SK-N-SH (cell line): Measurements from ENCODE around the gene SMCHD1. TPM values are rescaled to one million over a fixed set of nuclear protein-coding genes. Genes with fewer than 3 reads are reported as not detected.
"Not testable (repeated sequence)": the region's sequence is repeated elsewhere in the genome, so short reads cannot be mapped to it uniquely, and the experiment has no call there.

ENCODE experiments used
- CTCF ChIA-PET: fragments of 300-600, 350-600 bp; formaldehyde crosslinking; extraction: SDS; loops from one replicate; lab custom pipeline; 2021; lab: Yijun Ruan, JAX
- POLR2A ChIA-PET: fragments of 350-600 bp; sonication (Branson Sonifier 250); formaldehyde crosslinking; extraction: SDS; loops from one replicate; lab custom pipeline; 2020; ENCODE audit warnings: antibody characterized with exemption, inconsistent platforms; lab: Yijun Ruan, JAX
- DNase-seq: peaks from one replicate; pipeline ENCODE4 v3.0.0; 2012
- H2AFZ ChIP-seq: fragments of 200-600 bp; sonication (generic); 2 replicates; pipeline ENCODE4 v1.8.1; 2016; ENCODE audit warnings: antibody characterized with exemption, mild to moderate bottlenecking, low read depth
- H3F3A ChIP-seq: fragments of 200-600 bp; sonication (generic); replicated peaks from 2 replicates; pipeline ENCODE3; 2016; ENCODE audit warnings: antibody characterized with exemption, mild to moderate bottlenecking; ENCODE audit not compliant: insufficient read depth
- H3K27ac ChIP-seq, 2 experiments: fragments of 200-500 bp in 1 of 2; fragments of 200-600 bp in 1 of 2; sonication (Bioruptor generic) in 1 of 2; sonication (generic), shearing (Covaris generic) in 1 of 2; 2 replicates each; pipeline versions ENCODE4 v1.5.1 to v1.6.1; 2014 to 2016; ENCODE audit warnings: low read depth in 2 of 2, inconsistent platforms in 1 of 2, low read length in 1 of 2, mild to moderate bottlenecking in 1 of 2, mixed read lengths in 1 of 2
- H3K27me3 ChIP-seq: fragments of 200-600 bp; sonication (generic), shearing (Covaris generic); 2 replicates; pipeline ENCODE4 v1.6.1; 2016; ENCODE audit warnings: mixed run types; ENCODE audit not compliant: insufficient read depth
- H3K36me3 ChIP-seq, 2 experiments: fragments of 200-500 bp in 1 of 2; fragments of 200-600 bp in 1 of 2; sonication (Bioruptor generic) in 1 of 2; sonication (generic) in 1 of 2; replicated peaks in 1 of 2; 2 replicates each; pipeline versions ENCODE3 to v1.5.1; 2014 to 2016; ENCODE audit warnings: low read length in 1 of 2, mild to moderate bottlenecking in 1 of 2; ENCODE audit not compliant: insufficient read depth in 2 of 2, control insufficient read depth in 1 of 2
- H3K4me1 ChIP-seq, 2 experiments: fragments of 200-500 bp in 1 of 2; fragments of 200-600 bp in 1 of 2; sonication (Bioruptor generic) in 1 of 2; sonication (generic), shearing (Covaris generic) in 1 of 2; 2 replicates each; pipeline versions ENCODE4 v1.5.1 to v1.6.1; 2014 to 2016; ENCODE audit warnings: low read depth in 1 of 2, low read length in 1 of 2, mixed run types in 1 of 2; ENCODE audit not compliant: insufficient read depth in 2 of 2, control insufficient read depth in 1 of 2
- H3K4me2 ChIP-seq: fragments of 200-600 bp; sonication (generic), shearing (Covaris generic); 2 replicates; pipeline ENCODE4 v1.6.1; 2017; ENCODE audit warnings: mixed run types
- H3K4me3 ChIP-seq, 2 experiments: fragments of 200-500 bp in 1 of 2; fragments of 200-600 bp in 1 of 2; sonication (Bioruptor generic) in 1 of 2; sonication (generic), shearing (Covaris generic) in 1 of 2; 2 replicates each; pipeline versions ENCODE4 v1.5.1 to v1.8.1; 2014 to 2016; ENCODE audit warnings: low read depth in 2 of 2, inconsistent platforms in 1 of 2, low read length in 1 of 2, mild to moderate bottlenecking in 1 of 2, mixed read lengths in 1 of 2, moderate library complexity in 1 of 2
- H3K79me2 ChIP-seq: fragments of 200-600 bp; sonication (generic); 2 replicates; pipeline ENCODE4 v1.8.1; 2017; ENCODE audit warnings: mild to moderate bottlenecking; ENCODE audit not compliant: insufficient read depth
- H3K9ac ChIP-seq: fragments of 200-600 bp; sonication (generic); 2 replicates; pipeline ENCODE4 v1.6.1; 2017; ENCODE audit warnings: mixed run types
- H3K9me2 ChIP-seq: fragments of 200-600 bp; sonication (generic); 2 replicates; pipeline ENCODE4 v1.6.1; 2017; ENCODE audit warnings: mixed run types
- H3K9me3 ChIP-seq: fragments of 200-600 bp; sonication (generic); 2 replicates; pipeline ENCODE4 v1.6.1; 2017; ENCODE audit warnings: mixed run types, mild to moderate bottlenecking, moderate library complexity
- H4K20me1 ChIP-seq: fragments of 200-600 bp; sonication (generic); 2 replicates; pipeline ENCODE4 v1.6.1; 2017; ENCODE audit warnings: mild to moderate bottlenecking, mixed run types; ENCODE audit not compliant: insufficient read depth
- ELF1 ChIP-seq: IDR thresholded peaks from 2 replicates; pipeline ENCODE4 v1.4.0; 2012
- EZH2phosphoT487 ChIP-seq: fragments of 200-600 bp; sonication (generic); IDR thresholded peaks from 2 replicates; pipeline ENCODE4 v1.6.1; 2017; ENCODE audit warnings: low read depth, mixed run types, mild to moderate bottlenecking, antibody characterized with exemption, moderate library complexity, borderline replicate concordance
- FOSL2 ChIP-seq: IDR thresholded peaks from 2 replicates; pipeline ENCODE4 v1.4.0; 2012; ENCODE audit warnings: low read depth, mild to moderate bottlenecking, moderate library complexity, borderline replicate concordance
- FOXM1 ChIP-seq: IDR thresholded peaks from 2 replicates; pipeline ENCODE4 v1.4.0; 2012; ENCODE audit warnings: low read depth, mild to moderate bottlenecking
- MEF2A ChIP-seq: IDR thresholded peaks from 2 replicates; pipeline ENCODE4 v1.4.0; 2012; ENCODE audit warnings: low read depth, borderline replicate concordance
- MXI1 ChIP-seq: IDR thresholded peaks from 2 replicates; pipeline ENCODE4 v1.6.1; 2012; ENCODE audit warnings: mild to moderate bottlenecking, low read depth, low read length, improper control_type of control experiment
- NRF1 ChIP-seq: IDR thresholded peaks from 2 replicates; pipeline ENCODE4 v1.6.1; 2012; ENCODE audit warnings: low read depth, mild to moderate bottlenecking, low read length
- POLR2AphosphoS5 ChIP-seq: IDR thresholded peaks from 2 replicates; pipeline ENCODE4 v1.6.1; 2012; ENCODE audit warnings: low read depth, low read length
- RCOR1 ChIP-seq: fragments of 150-350 bp; IDR thresholded peaks from 2 replicates; pipeline ENCODE4 v1.6.1; 2017; ENCODE audit warnings: antibody characterized with exemption, low read length
- RFX5 ChIP-seq: IDR thresholded peaks from 2 replicates; pipeline ENCODE4 v1.6.1; 2012; ENCODE audit warnings: mild to moderate bottlenecking, improper control_type of control experiment, low read length
- TAF1 ChIP-seq: IDR thresholded peaks from 2 replicates; pipeline ENCODE4 v1.6.1; 2012; ENCODE audit warnings: low read depth, mild to moderate bottlenecking, low read length, moderate library complexity, borderline replicate concordance
- YY1 ChIP-seq: IDR thresholded peaks from 2 replicates; pipeline ENCODE4 v1.4.0; 2012; ENCODE audit warnings: low read depth, mild to moderate bottlenecking
- ZBTB33 ChIP-seq: IDR thresholded peaks from 2 replicates; pipeline ENCODE4 v1.4.0; 2012; ENCODE audit warnings: low read depth, borderline replicate concordance
- WGBS: methylation state at CpG from one replicate; pipeline ENCODE4 v1.1.6; 2017; ENCODE audit warnings: low lambda C conversion rate; 5-methylcytosine and 5-hydroxymethylcytosine counted together
- polyA plus RNA-seq, 3 experiments: library from polyadenylated mRNA; depleted of rRNA; stranded (reverse); fragments of >200 nt; gene quantifications; 2 replicates each; pipeline ENCODE4 v1.2.3, GENCODE V29; 2012

SMCHD1 gene
- polyA plus RNA-seq, 1 of the 3 experiments (the other 2 are of a cell fraction) = 8.9 TPM

DNA sequence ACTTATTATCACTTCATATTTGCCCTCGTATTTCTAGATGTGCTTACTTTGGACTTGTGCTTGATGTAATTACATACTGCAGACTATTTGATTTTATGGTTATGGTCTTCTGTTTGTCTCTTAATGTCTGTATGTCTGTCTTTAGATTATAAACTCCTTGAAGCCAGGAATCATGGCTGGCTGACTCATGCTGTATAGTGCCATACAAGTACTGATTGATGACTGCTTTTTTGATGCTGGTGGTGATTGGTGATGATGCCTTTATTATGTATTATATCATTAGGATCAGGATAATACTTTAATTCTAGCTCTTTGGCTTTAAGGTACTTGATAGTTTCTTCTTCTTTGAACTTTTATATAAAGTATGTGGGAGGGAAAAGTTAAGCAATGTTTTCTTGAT is 17.3 kb downstream of the SMCHD1 start (continued):
- TF ChIP-seq ZBTB33 = no peak
- no peak for TF ChIP-seq NRF1
- no peak for TF ChIP-seq MEF2A
- TF ChIP-seq RCOR1 = no peak
- TF ChIP-seq FOSL2 = no peak

DNA sequence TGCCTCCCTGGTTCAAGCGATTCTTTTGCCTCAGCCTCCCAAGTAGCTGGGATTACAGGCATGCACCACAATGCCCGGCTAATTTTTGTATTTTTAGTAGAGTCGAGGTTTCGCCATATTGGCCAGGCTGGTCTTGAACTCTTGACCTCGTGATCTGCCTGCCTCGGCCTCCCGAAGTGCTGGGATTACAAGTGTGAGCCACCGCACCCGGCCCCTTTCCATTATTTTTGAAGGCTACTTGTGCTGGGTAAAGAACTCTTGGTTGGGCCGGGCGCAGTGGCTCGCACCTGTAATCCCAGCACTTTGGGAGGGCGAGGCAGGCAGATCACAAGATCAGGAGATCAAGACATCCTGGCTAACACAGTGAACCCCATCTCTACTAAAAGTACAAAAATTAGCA is 23.4 kb downstream of the SMCHD1 start:
- H2AFZ ChIP-seq, H3F3A ChIP-seq, H3K4me2 ChIP-seq, H3K4me3 ChIP-seq, H3K4me1 ChIP-seq, DNase-seq, H3K9me2 ChIP-seq, H4K20me1 ChIP-seq, H3K27ac ChIP-seq, CTCF ChIA-PET, H3K9me3 ChIP-seq, POLR2A ChIA-PET, H3K9ac ChIP-seq, H3K27me3 ChIP-seq: not testable (repeated sequence)
- Histone ChIP-seq H3K36me3 (peaks cover 27 to 43% of the 10 kb centered on the region in 2 experiments), H3K79me2 (peaks cover 50% of the 10 kb centered on the region)
- WGBS = 95% methylated on average over 13 of the region's 13 CpGs

DNA sequence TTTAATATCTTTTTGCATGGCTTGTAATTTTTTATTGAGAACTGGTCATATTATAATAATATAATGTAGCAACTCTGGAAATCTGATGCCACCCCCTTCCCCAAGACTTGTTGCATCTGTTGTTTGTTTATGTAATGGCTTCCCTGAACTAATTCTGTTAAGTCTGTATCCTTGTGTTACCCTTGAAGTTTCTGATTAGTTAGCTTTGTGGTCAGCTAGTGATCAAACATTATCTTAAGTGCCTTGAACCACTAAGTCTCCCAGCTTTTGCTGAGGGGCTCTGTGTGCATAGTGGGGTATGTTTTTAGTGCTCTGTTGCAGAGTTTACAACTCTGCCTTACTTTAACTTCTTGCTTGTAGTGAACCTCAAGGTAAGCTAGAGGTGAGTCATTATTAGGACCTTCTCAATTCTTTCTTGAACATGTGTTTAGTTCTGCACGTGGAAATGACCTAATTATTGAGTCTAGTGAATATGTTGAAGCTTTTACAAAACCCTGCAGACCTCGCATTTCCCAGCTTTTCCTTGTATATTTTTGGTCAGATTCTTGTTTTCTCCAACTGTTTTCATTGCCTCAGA is 24.8 kb downstream of the SMCHD1 start:
- Histone ChIP-seq H3F3A (no peaks in the 10 kb centered on the region), H3K9me2 (no peaks in the 10 kb centered on the region), H3K9me3 (no peaks in the 10 kb centered on the region), H3K9ac (no peak overlapping the region), H3K27ac (no peak overlapping the region), H2AFZ (no peak overlapping the region), H3K79me2 (peaks cover 63% of the 10 kb centered on the region), H3K4me3 (no peak overlapping the region), H3K4me2 (no peak overlapping the region), H3K27me3 (no peaks in the 10 kb centered on the region), H3K36me3 (peaks cover 23 to 43% of the 10 kb centered on the region in 2 experiments), H4K20me1 (no peaks in the 10 kb centered on the region), H3K4me1 (no peaks in the 10 kb centered on the region; a peak in 1 of 4 replicates)
- 89% methylated on average over 2 of the region's 2 CpGs for WGBS
- TF ChIP-seq TAF1 = no peak
- no peak for TF ChIP-seq ELF1
- no peak for TF ChIP-seq RFX5
- no peak for TF ChIP-seq YY1
- TF ChIP-seq FOXM1 = no peak
- TF ChIP-seq POLR2AphosphoS5 = no peak
- no peak for TF ChIP-seq MXI1
- TF ChIP-seq RCOR1 = no peak
- TF ChIP-seq EZH2phosphoT487 = no peak
- CTCF ChIA-PET = interaction anchor here (1.0 kb wide), 1 partner anchor 32 kb away, joined by 3 read pairs; no protein-coding TSS in a partner anchor
- no peak for DNase-seq
- POLR2A ChIA-PET = no interaction called here
